Muscle layer of duodenum (tissue), 2 donors: ENCODE data around the gene IGSF21.

Experiments used
- H3K27ac ChIP-seq: one replicate; pipeline ENCODE4 v1.7.0; 2013; ENCODE audit warnings: mild to moderate bottlenecking, low read length
- H3K27me3 ChIP-seq: one replicate; pipeline ENCODE4 v1.7.0; 2013; ENCODE audit warnings: low read depth, mild to moderate bottlenecking, control low read depth, low read length
- H3K36me3 ChIP-seq, 2 donors: one replicate each; pipeline ENCODE4 v1.7.0; 2013; ENCODE audit warnings: low read length in 2 of 2, control low read depth in 1 of 2, mild to moderate bottlenecking in 1 of 2; ENCODE audit not compliant: insufficient read depth in 2 of 2, control insufficient read depth in 1 of 2
- H3K4me1 ChIP-seq, 2 donors: one replicate each; pipeline ENCODE4 v1.7.0; 2013; ENCODE audit warnings: low read length in 2 of 2, mild to moderate bottlenecking in 2 of 2, control low read depth in 1 of 2, moderate library complexity in 1 of 2; ENCODE audit not compliant: insufficient read depth in 2 of 2, control insufficient read depth in 1 of 2
- H3K4me3 ChIP-seq, 2 donors: one replicate each; pipeline ENCODE4 v1.7.0; 2013; ENCODE audit warnings: low read length in 2 of 2, low read depth in 1 of 2, mild to moderate bottlenecking in 1 of 2
- H3K9me3 ChIP-seq, 2 donors: one replicate each; pipeline ENCODE4 v1.7.0; 2013; ENCODE audit warnings: low read length in 2 of 2, control low read depth in 1 of 2, mild to moderate bottlenecking in 1 of 2; ENCODE audit not compliant: control insufficient read depth in 1 of 2
- donor health status: healthy.

IGSF21 gene

DNA sequence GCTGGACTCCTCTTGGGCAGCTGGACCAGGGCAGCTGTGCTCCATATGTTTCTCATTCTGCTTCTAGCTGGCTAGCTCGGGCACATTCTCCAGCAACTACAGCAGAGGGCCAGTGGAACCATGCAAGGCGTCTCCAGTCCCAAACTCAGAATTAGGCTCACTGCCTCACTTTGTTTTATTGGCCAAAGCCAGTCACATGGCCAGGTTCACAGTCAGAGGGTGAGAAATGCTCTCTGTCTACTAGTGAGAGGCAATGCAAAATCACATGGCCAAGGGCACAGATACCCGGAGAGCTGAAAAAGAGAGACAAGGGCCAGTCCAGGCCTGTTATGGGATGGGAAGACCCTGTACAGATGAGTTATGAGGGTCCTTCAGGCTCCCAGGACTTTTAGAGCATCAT lies 294.3 kb downstream of the IGSF21 start:
- Histone ChIP-seq H3K9me3 (peaks cover 0 to 7% of the 10 kb centered on the region in 2 donors), H3K36me3 (no peaks in the 10 kb centered on the region), H3K27me3 (no peaks in the 10 kb centered on the region), H3K4me3 (no peak overlapping the region), H3K27ac (no peak overlapping the region), H3K4me1 (no peaks in the 10 kb centered on the region)

DNA sequence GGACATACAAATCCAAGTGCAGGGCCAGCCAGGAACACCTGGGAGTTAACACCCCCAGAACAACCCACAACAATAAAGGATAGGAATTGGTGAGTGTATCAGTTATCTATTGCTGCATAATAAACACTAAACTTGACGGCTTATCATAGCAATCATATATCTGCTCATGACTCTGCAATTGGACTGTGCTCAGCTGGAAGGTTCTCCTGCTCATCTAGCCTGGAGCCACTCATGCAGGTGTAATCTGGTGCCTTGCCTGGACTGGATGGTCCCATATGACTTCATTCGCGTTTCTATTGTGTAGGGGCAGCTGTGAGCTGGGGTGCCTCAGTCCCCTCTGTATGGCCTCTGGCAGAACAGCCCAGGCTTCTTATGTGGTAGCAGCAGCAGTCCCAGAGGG lies 296.9 kb downstream of the IGSF21 start:
- H3K27me3 ChIP-seq, result no peaks in the 10 kb centered on the region

DNA sequence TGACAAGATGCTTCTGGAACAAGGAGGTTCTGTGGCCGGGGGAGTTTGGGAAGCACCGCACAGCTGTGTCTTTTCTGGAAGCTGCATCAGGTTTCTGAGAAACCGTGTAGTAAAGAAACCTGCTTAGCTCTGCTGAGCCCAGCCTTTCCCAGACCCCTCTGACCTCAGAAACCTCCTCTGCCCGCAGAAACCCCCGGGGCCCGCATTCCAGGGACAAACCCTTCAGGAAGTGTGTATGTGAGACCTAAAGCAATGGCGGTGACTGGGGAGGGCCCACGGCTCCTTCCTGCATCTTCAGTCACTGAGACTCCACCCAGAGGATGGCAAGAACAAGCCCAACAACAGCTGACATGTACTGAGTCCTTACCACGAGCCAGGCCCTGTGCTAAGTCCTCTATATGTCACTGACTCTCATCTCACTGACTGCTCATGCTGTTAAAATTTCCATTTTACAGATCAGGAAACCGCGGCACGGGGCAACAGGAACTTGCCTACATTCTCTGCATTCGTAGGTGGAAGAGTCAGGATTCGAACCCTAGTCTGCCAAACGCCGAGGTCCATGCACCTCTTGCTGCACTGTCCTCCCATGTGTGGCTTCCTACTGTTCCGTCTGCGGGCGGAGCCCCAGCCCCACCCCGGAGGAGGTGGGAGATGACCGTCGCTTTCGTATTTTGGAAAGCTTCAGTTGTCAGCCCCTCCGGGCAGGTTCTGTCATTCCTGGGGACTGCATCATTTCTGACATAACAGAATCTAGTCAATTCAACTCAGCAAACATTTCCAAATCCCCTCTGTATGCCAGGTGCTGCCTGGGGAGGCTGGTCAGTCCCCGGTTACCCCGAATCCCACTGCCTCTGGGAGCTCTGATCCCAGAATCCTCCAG lies 299.8 kb downstream of the IGSF21 start:
- no peaks in the 10 kb centered on the region for H3K27me3 ChIP-seq

More for the DNA sequence above, 296.9 kb downstream of the IGSF21 start:
- Histone ChIP-seq H3K4me3 (no peak overlapping the region), H3K36me3 (no peaks in the 10 kb centered on the region), H3K4me1 (no peaks in the 10 kb centered on the region), H3K27ac (no peak overlapping the region), H3K9me3 (peaks cover 0 to 7% of the 10 kb centered on the region in 2 donors)

DNA sequence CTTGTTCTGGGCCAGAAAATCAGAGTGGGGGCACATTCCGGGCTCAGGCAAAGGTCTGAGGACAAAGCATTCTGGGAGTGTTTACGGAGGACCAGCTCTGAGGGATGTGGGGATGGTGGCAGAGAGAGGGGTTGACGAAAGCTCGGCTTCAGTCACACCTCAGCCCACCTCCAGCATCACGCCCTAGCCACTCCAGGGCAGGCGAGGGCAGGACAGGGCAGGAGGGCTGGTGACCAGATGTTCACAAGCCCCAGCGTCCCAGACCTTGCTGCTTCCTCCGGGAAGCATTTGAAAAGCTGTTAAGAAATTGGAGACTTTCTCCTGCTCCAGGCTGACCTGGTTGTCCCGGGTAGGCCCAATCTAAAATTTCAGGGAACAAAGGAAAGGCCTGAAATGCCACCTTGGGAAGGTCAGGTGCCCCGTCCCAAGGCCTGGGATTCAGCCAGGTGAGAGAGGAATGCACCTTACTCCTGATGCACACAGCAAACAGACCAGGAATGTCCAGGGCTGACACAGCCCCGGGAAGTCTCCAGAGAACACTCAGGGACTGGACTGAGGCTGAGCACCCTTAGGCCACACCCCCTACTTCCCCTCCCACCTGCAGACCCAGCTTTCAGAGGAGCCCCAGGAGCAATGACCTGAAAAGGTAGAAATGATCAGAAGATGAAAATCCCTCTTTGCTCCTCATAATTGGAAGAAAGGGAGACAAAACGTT lies 301.2 kb downstream of the IGSF21 start:
- Histone ChIP-seq H3K4me3 (no peak overlapping the region), H3K36me3 (no peaks in the 10 kb centered on the region), H3K27ac (no peak overlapping the region), H3K9me3 (peaks cover 13 to 30% of the 10 kb centered on the region in 2 donors), H3K4me1 (no peaks in the 10 kb centered on the region), H3K27me3 (no peaks in the 10 kb centered on the region)

More for the DNA sequence above, 299.8 kb downstream of the IGSF21 start:
- Histone ChIP-seq H3K4me1 (no peaks in the 10 kb centered on the region), H3K4me3 (no peak overlapping the region), H3K9me3 (peaks cover 6 to 22% of the 10 kb centered on the region in 2 donors), H3K36me3 (no peaks in the 10 kb centered on the region), H3K27ac (no peak overlapping the region)

DNA sequence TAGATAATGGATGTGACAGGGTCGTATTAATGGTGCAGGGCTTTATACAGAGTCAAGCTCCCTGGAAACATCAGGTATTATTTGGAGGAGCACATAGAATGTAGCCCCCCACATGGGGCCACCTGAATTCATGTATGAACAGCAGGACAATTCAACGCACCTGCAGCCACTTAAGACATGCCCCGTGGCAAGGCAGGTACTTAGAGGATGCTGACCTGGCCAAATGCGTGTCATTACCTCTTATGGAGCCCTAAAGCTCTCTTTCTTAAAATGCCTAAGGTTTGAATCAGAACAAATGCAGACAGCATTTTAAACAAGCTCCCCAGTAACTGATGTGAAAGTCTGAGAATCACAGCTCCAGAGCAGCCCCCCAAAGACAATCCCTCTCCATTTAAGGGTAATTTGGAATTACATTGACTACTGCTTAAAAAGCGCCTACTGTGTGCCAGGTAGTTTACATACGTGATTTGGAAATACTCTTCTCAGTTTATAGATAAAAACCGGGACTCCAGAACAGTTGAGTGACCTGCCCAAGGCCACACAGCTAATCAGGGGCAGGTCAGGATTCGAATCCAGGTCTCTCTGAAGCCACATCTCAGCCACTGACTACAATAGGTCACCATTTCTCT lies 302.1 kb downstream of the IGSF21 start:
- Histone ChIP-seq H3K36me3 (no peaks in the 10 kb centered on the region), H3K27me3 (no peaks in the 10 kb centered on the region), H3K27ac (no peak overlapping the region), H3K4me3 (no peak overlapping the region), H3K4me1 (no peaks in the 10 kb centered on the region), H3K9me3 (peaks cover 13 to 24% of the 10 kb centered on the region in 2 donors)

DNA sequence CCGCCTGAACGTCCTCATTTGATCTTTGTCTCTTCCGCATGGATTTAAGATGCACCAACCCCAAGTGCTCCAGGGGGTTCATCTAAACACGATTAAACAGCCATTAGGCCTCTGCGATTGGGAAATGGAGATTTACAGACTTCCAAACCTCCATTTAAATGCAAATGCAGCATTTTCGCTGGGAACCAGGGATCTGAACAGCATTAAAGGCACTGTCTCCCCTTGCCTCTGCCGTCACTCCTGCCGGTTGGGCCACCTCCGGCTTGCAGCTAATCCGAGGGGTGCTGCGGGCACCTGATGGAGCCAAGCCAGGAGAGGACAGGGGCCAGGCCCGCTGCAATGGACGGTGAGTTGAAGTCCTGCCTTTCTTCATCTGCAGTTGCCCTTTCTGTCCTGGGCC lies 302.8 kb downstream of the IGSF21 start:
- H3K36me3 ChIP-seq, result no peaks in the 10 kb centered on the region
- H3K27ac ChIP-seq, result no peak overlapping the region
- H3K4me1 ChIP-seq, result no peaks in the 10 kb centered on the region
- H3K27me3 ChIP-seq, result no peaks in the 10 kb centered on the region
- H3K4me3 ChIP-seq, result no peak overlapping the region
- H3K9me3 ChIP-seq, result peaks cover 13 to 25% of the 10 kb centered on the region in 2 donors

DNA sequence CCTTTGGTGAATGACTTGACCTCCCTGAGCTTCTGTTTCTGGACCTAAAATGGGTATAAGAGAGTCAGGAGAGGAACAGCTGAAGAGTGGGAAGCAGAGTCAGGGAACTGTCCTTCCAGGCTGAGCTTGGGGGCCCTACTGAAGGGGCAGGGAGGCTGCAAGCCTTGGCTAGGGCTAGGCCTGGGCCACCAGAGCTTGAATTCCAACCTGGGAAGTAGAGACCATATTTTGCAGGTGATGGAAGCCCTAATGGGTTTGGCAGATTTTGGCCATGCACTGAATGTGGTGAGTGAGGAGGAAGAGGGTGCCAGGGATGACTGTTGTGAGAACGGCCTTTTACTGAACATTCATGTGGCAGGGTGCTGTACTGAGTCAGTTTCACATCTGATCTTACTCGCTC lies 303.7 kb downstream of the IGSF21 start:
- H3K36me3 ChIP-seq, result no peaks in the 10 kb centered on the region
- no peak overlapping the region for H3K4me3 ChIP-seq
- no peak overlapping the region for H3K27ac ChIP-seq
- peaks cover 13 to 25% of the 10 kb centered on the region in 2 donors for H3K9me3 ChIP-seq
- no peaks in the 10 kb centered on the region for H3K27me3 ChIP-seq
- no peaks in the 10 kb centered on the region for H3K4me1 ChIP-seq

DNA sequence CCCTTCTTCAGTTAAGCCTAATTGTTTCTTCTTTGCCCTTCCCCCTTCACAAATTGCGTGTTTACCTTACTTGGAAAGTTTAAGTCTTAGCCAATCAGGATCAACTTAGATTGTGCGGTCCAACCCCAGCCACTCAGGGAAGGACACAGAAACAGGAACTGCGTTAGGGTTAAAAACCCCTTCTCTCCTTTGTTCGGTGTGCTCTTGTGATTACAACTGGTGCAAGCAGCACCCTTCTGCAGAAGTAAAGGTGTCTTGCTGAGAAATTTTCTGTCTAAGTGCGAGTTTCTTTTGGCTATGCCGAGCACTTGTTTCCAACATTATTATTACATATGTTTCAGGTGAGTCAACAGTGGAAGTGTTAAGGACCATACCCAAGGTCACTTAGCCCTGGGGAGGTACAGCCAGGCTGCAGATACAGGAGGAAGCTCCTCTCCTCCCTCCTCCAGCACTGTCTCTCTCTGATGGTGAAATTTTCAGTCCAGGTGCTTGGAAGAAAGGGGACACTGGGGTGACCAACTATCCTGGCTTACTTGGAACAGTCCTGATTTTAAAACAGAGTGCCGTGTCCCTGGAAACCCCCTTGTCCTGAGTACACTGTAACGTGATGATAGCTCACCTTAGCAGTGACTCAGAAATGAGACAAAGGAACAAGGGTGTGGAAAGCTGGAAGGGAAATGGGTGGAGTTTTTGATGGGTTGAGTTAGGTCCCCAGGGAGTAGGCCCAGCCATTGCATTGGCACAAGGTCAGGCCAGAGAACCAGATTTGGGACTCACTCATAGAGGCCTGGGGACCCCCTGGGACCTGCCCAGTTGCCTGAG lies 304.4 kb downstream of the IGSF21 start:
- Histone ChIP-seq H3K27me3 (no peaks in the 10 kb centered on the region), H3K4me3 (no peak overlapping the region), H3K27ac (no peak overlapping the region), H3K4me1 (no peaks in the 10 kb centered on the region), H3K9me3 (peaks cover 13 to 25% of the 10 kb centered on the region in 2 donors), H3K36me3 (no peaks in the 10 kb centered on the region)

DNA sequence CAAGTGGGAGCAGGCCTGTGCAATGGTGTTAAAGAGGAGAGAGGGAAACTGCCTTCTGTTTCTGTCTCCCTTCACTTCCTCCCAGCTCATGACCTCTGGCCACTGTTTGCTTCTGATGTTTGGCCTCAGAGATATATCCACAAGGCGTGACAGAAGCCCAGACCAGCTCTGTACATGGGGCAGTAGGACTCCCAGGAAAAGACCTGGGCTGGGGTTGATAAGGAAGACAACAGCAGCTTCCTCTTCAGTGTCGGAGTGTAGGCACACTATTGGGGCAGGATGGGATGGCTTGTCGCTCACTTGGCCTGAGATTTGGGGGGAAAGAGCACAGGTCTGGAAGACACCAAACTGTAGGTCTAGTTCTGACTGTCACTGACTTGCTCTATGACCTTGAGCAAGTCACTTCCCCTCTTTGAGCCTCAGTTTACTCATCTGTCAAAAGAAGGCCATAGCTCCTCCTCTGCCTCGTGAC lies 305.3 kb downstream of the IGSF21 start:
- Histone ChIP-seq H3K36me3 (no peaks in the 10 kb centered on the region), H3K9me3 (peaks cover 13 to 25% of the 10 kb centered on the region in 2 donors), H3K27ac (no peak overlapping the region), H3K4me1 (no peaks in the 10 kb centered on the region), H3K4me3 (no peak overlapping the region), H3K27me3 (no peaks in the 10 kb centered on the region)

DNA sequence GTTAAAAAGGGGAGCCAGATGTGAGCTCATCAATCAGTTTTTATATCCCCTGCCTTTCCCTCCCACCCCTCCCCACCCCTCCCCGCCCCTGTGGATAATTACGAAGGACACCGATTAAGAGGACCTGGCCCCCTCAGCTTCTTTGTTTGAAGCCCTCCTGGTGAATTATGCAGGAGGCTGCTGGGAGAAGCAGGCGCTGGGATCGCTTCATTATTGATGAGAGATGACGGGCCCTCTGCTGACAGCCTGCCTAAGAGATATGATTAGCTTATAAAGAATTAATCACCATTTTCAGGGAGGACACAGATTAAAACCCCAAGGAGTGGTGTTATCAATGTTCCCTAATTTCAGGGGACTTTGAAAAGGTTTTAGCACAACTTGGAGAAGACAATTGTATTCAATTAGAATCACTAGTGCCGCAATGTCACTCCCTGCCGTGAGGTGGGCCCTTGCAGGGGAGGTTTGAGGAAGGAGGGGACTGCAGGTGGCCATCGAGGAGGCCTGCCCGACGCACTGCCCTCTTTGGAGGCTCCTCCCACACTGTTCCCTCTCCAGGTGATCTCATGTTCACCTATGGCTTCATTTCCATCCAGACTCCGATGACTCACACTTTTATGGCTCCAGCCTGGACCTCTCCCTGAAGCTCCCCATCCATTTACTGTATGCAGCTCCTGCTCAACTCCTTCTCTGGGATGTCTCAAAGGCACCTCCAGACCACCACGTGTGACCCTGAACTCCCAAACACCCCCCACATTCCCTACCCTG lies 306.1 kb downstream of the IGSF21 start:
- no peak overlapping the region for H3K4me3 ChIP-seq
- no peak overlapping the region for H3K27ac ChIP-seq
- no peaks in the 10 kb centered on the region for H3K36me3 ChIP-seq
- no peaks in the 10 kb centered on the region for H3K4me1 ChIP-seq
- H3K9me3 ChIP-seq, result peaks cover 13 to 25% of the 10 kb centered on the region in 2 donors
- H3K27me3 ChIP-seq, result no peaks in the 10 kb centered on the region
